HFF-Myc (cell line): ENCODE results near the gene ACCSL.
A peak's percentile ranks its signal among the peaks of the same experiment; 100 is the strongest.

ENCODE experiments used
- DNase-seq: peaks from one replicate; pipeline ENCODE4 v3.0.0-alpha.2; 2011; ENCODE audit warnings: low read depth; ENCODE audit errors: extremely low read depth
- H3K4me3 ChIP-seq: replicated peaks from 2 replicates; pipeline ENCODE4 v1.5.1; 2011; ENCODE audit warnings: low read depth, mild to moderate bottlenecking, control low read depth, low read length
- TF ChIP-seq, protein P1 (sequence below): IDR thresholded peaks from 2 replicates; pipeline ENCODE4 v1.5.1; 2012; ENCODE audit warnings: mild to moderate bottlenecking, low read depth, low read length, control low read depth; ENCODE audit errors: missing control alignments

ACCSL gene

DNA sequence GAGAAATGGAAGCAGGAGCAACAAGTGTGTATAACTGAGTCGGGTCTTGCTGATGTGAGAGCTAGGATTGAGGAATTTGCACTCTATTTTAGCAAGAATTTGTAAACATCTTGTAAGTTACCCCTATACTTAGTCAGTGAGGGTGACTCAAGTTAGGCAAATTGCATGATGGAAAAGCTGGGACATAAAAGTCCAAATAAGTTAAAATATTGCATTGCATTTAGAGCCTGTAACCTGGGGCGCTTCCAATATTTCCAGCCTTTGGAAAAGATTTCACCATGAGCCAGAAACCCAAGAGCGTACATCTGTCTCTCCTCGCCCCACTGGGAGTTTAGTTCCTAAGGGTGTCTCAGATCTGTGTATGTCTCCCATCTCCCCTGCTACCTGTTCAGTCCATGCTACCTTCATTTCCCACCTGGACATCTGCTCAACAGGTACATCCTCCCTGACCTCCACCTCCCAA is 37.0 kb upstream of the ACCSL start:
- no peak for DNase-seq
- H3K4me3 ChIP-seq = no peak overlapping the region
- TF ChIP-seq, protein P1, sequence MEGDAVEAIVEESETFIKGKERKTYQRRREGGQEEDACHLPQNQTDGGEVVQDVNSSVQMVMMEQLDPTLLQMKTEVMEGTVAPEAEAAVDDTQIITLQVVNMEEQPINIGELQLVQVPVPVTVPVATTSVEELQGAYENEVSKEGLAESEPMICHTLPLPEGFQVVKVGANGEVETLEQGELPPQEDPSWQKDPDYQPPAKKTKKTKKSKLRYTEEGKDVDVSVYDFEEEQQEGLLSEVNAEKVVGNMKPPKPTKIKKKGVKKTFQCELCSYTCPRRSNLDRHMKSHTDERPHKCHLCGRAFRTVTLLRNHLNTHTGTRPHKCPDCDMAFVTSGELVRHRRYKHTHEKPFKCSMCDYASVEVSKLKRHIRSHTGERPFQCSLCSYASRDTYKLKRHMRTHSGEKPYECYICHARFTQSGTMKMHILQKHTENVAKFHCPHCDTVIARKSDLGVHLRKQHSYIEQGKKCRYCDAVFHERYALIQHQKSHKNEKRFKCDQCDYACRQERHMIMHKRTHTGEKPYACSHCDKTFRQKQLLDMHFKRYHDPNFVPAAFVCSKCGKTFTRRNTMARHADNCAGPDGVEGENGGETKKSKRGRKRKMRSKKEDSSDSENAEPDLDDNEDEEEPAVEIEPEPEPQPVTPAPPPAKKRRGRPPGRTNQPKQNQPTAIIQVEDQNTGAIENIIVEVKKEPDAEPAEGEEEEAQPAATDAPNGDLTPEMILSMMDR = no peak

DNA sequence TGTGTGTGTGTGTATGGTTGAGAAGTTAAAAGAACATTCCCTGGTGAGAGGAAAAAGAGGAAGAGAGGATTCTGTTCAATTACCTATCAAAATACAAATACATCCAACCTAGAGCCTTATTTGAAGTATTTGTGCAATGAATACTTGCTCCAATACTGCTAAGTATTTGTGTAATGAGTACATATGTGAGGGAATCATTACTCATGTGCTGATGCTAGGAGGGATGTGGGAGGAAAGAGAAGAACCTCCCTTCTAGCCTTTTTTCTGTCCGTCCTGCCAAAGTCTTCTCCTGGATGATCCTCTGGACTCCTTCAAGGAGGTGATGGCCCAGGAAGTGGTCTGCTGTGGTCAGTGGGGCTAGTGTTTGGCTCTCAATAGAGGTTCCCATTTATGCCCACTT is 36.0 kb upstream of the ACCSL start:
- H3K4me3 ChIP-seq = no peak overlapping the region
- no peak for DNase-seq
- TF ChIP-seq, protein P1 = no peak

DNA sequence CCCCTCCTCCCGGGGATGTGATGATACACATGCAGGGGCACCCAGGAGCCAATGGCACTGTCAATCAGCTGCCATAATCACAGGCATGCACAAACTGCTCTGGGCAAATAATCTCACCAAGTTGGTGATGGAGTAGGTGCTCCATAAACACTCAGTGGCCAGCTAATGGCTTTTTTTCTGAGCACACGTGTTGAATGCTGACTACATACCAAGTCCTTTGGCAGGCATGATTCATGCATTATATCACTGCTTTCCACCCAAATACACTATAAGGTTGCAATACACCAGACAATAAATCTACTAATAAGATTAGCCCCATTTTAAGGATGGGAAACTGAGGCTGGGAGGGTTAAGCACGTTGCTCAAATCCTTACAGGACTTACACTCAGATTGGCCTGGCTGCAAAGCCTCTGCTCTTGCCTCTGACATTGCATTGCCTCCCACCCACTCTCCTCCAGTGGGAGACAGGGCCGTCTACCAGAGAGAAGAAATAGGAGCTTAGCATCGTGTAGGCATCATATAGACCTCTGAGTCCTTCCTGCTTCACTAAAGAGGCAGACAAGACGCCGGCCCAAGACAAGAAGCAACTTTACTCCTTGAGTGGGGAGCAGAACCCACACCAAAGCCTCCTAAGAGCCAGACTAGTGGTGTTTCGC is 32.7 kb upstream of the ACCSL start:
- TF ChIP-seq, protein P1 = no peak
- H3K4me3 ChIP-seq = no peak overlapping the region
- DNase-seq = no peak

DNA sequence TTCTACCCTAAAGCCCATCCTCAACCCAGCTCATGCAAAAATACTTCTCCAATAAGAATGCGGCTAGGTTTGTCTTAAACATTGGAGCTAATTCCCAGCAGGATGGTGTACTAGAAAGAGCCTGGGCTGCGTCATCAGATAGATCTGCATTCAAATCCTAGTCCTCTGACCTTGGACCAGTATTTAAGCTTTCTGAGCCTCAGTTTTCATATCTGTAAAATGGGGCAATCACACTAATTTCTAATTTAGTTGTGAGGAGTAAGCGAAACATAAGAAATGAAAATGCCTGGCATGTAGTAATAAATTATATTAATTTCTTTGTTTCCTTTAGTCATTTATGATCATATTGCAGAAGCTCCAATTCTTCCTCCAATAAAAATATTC is 32.2 kb upstream of the ACCSL start:
- TF ChIP-seq, protein P1 = no peak
- H3K4me3 ChIP-seq = no peak overlapping the region
- no peak for DNase-seq

DNA sequence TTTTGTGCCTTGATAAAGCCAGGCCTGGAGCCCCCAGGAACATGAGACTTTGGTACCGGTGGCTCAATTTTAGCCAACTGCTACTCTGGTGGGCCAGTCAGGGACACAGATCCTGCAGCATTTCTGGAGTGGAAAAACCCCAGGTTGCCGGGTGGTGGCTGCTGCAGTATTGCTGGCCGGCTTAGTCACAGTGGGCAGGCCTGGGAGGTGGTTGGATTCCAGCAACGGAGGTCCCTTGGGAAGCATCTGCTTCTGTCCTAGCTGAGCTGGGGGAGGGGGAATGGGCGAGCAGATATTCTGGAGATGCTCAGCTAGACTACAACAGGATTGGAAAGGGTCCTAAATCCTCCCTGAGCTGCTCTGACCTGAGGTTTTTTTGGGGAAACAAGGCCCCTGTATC is 31.6 kb upstream of the ACCSL start:
- peak; percentile 11 for DNase-seq
- TF ChIP-seq, protein P1 = no peak

DNA sequence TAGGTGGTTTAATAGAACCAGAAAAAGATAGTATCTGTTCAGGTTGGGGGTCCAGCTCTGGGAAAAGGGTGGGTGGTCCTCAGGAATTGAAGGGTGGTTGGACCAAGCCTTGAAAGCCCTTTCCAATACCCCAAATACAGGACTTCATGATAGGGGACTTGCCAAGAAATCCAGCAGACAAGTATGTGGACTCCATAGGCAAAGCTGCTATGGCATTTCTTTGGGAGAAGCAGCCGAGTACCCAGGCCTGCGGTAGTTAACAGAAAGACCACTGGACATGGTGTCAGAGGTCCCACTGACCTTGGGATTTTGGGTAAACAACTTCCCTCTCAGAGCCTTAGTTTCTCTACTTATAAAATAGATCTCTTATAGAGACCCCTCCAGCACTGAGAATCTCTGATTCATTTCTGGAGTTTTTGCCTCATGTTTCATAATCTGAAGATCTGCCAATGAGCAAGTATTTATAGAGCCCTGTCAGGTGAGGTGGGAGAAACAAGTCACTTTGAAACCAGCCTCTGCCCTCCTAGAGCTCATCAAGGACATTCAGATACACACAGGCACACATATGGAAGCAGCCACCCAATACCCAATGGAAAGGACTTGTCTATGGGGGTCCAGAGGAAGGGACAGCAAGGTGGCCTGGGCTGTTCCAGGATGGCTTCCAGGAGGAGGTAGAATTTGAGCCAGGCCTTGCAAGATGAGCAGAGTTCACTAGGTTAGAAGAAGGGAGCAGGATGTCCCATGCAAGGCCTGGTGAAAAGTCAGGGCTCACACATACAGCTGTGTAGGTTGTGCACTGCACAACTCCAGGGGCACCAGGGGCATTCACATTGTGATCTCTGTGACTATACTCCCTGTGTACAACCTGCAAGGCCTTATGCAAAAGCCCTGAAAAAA is 31.0 kb upstream of the ACCSL start:
- H3K4me3 ChIP-seq = no peak overlapping the region
- no peak for DNase-seq
- TF ChIP-seq, protein P1 = no peak

More for the DNA sequence above, 31.6 kb upstream of the ACCSL start:
- no peak overlapping the region for H3K4me3 ChIP-seq
